Endothelial cell of umbilical vein (primary cell): ENCODE measurements around the gene HOXA10. TPM values are rescaled to one million over a fixed set of nuclear protein-coding genes. Genes with fewer than 3 reads are reported as not detected.

Experiments used
- BruUV-seq: library from RNA; stranded (reverse); fragments of 400-500 nt; replicated peaks from 2 replicates; lab custom pipeline; 2021; lab: Mats Ljungman, UMichigan
- CTCF ChIA-PET: fragments of 300-600, 350-600 bp; sonication (Branson Sonifier 250); formaldehyde crosslinking; loops from one replicate; lab custom pipeline; 2021; ENCODE audit warnings: antibody characterized with exemption, inconsistent platforms; lab: Charles Lee
- POLR2A ChIA-PET: fragments of 300-600, 350-600 bp; sonication (Branson Sonifier 250); formaldehyde crosslinking; loops from one replicate; lab custom pipeline; 2021; ENCODE audit warnings: antibody characterized with exemption, inconsistent platforms; lab: Charles Lee
- DNase-seq: peaks from one replicate; pipeline ENCODE4 v3.0.0-alpha.2; 2011; ENCODE audit warnings: low read depth, low spot score
- FAIRE-seq: peaks from 2 replicates; lab custom pipeline; 2011; peaks lifted over from hg19 to GRCh38; lab: Jason Lieb, UNC
- H2AFZ ChIP-seq: 2 replicates; pipeline ENCODE4 v1.6.0; 2012; ENCODE audit warnings: low read depth, low read length, control low read depth, inconsistent platforms
- H3K27ac ChIP-seq: 2 replicates; pipeline ENCODE4 v1.5.1; 2011; ENCODE audit warnings: low read depth, mild to moderate bottlenecking, control low read depth, low read length, moderate library complexity; ENCODE audit not compliant: insufficient read depth
- H3K27me3 ChIP-seq, 2 experiments: 2 replicates each; pipeline versions ENCODE4 v1.6.0 to v1.6.1; 2011; ENCODE audit warnings: low read length in 2 of 2, mixed read lengths in 1 of 2; ENCODE audit not compliant: control insufficient read depth in 2 of 2, insufficient read depth in 2 of 2
- H3K36me3 ChIP-seq, 2 experiments: 2 replicates in 1 of 2; 3 replicates in 1 of 2; pipeline ENCODE4 v1.5.1; 2011; ENCODE audit warnings: low read length in 2 of 2, mild to moderate bottlenecking in 1 of 2, moderate library complexity in 1 of 2; ENCODE audit not compliant: control insufficient read depth in 2 of 2, insufficient read depth in 2 of 2; ENCODE audit errors: extremely low read depth in 1 of 2
- H3K4me1 ChIP-seq: 3 replicates; pipeline ENCODE4 v1.5.1; 2011; ENCODE audit warnings: mild to moderate bottlenecking, low read length; ENCODE audit not compliant: control insufficient read depth, insufficient read depth; ENCODE audit errors: extremely low read depth
- H3K4me2 ChIP-seq: 2 replicates; pipeline ENCODE4 v1.6.1; 2011; ENCODE audit warnings: low read length, control low read depth, mixed read lengths; ENCODE audit not compliant: insufficient read depth
- H3K4me3 ChIP-seq, 3 experiments: fragments of 200-600 bp in 1 of 3; sonication (generic), shearing (Covaris generic) in 1 of 3; replicated peaks in 1 of 3; 2 replicates each; pipeline ENCODE4 v1.5.1; 2011 to 2016; ENCODE audit warnings: control low read depth in 3 of 3, low read length in 3 of 3, mild to moderate bottlenecking in 2 of 3, inconsistent platforms in 1 of 3, low read depth in 1 of 3, moderate library complexity in 1 of 3; ENCODE audit not compliant: insufficient read depth in 1 of 3
- H3K79me2 ChIP-seq: 2 replicates; pipeline ENCODE4 v1.6.0; 2012; ENCODE audit warnings: low read length, inconsistent platforms; ENCODE audit not compliant: control insufficient read depth, insufficient read depth
- H3K9ac ChIP-seq: replicated peaks from 2 replicates; pipeline ENCODE3; 2011; ENCODE audit warnings: low read length, control low read depth; ENCODE audit not compliant: insufficient read depth; ENCODE audit errors: extremely low read depth
- H3K9me1 ChIP-seq: replicated peaks from 3 replicates; pipeline ENCODE4 v1.6.0; 2011; ENCODE audit warnings: mild to moderate bottlenecking, low read length; ENCODE audit not compliant: control insufficient read depth, insufficient read depth; ENCODE audit errors: extremely low read depth
- H3K9me3 ChIP-seq: replicated peaks from 2 replicates; pipeline ENCODE4 v1.5.1; 2012; ENCODE audit warnings: low read length, inconsistent platforms; ENCODE audit not compliant: control insufficient read depth, insufficient read depth
- H4K20me1 ChIP-seq: replicated peaks from 2 replicates; pipeline ENCODE3; 2011; ENCODE audit warnings: mild to moderate bottlenecking, low read length; ENCODE audit not compliant: control insufficient read depth, insufficient read depth; ENCODE audit errors: extremely low read depth
- EZH2 ChIP-seq: IDR thresholded peaks from 2 replicates; pipeline ENCODE4 v1.6.1; 2012; ENCODE audit warnings: borderline replicate concordance, low read depth, mild to moderate bottlenecking, moderate library complexity, low read length, inconsistent platforms; ENCODE audit not compliant: severe bottlenecking
- FOS ChIP-seq: IDR thresholded peaks from 2 replicates; pipeline ENCODE4 v1.6.1; 2011; ENCODE audit warnings: mild to moderate bottlenecking, low read length, moderate library complexity, borderline replicate concordance; ENCODE audit not compliant: insufficient read depth
- JUN ChIP-seq: IDR thresholded peaks from 2 replicates; pipeline ENCODE4 v1.6.1; 2011; ENCODE audit warnings: borderline replicate concordance, low read depth; ENCODE audit not compliant: insufficient read length, insufficient read depth
- dilution Hi-C: fragments of 300-500 bp; cut with MboI; formaldehyde crosslinking; loops from one replicate; pipeline ENCODE4 v1.15.0; 2019; ENCODE audit warnings: low sequenced_read_pairs; ENCODE audit not compliant: extremely low pct_ligation_motif_present
- intact Hi-C: fragments of 100-400 bp; cut with micrococcal nuclease; formaldehyde crosslinking; loops from one replicate; pipeline ENCODE4 v1.10.0; 2022
- polyA plus RNA-seq, 4 experiments: library from polyadenylated mRNA; depleted of rRNA in 3 of 4; stranded (reverse) in 3 of 4; unstranded in 1 of 4; fragments of >200 nt; gene quantifications; 2 replicates each; pipeline versions ENCODE4 v1.2.1 to v1.2.3, GENCODE V29; 2011 to 2012; ENCODE audit warnings: missing spikeins in 1 of 4
- total RNA-seq: library from RNA; stranded (reverse); gene quantifications from 2 replicates; pipeline ENCODE4 v1.2.3, GENCODE V29; 2021
- TF ChIP-seq, protein P1 (sequence below): IDR thresholded peaks from 2 replicates; pipeline ENCODE4 v1.6.1; 2011; ENCODE audit not compliant: insufficient read depth, insufficient read length
- TF ChIP-seq, protein P2 (sequence below), 2 donors: IDR thresholded peaks; 1 replicate in 1 of 2; 2 replicates in 1 of 2; pipeline ENCODE4 v1.5.1; 2011; ENCODE audit warnings: low read length in 2 of 2, mild to moderate bottlenecking in 2 of 2, moderate library complexity in 2 of 2, control low read depth in 1 of 2, inconsistent platforms in 1 of 2, low read depth in 1 of 2; ENCODE audit not compliant: insufficient read depth in 1 of 2; ENCODE audit errors: extremely low read depth in 1 of 2

HOXA10 gene
- total and polyA plus RNA-seq, 2 donors (not counting 3 experiments of a cell fraction or from before 2014, with no cell fraction given), result 24.4 to 30.3 TPM

DNA sequence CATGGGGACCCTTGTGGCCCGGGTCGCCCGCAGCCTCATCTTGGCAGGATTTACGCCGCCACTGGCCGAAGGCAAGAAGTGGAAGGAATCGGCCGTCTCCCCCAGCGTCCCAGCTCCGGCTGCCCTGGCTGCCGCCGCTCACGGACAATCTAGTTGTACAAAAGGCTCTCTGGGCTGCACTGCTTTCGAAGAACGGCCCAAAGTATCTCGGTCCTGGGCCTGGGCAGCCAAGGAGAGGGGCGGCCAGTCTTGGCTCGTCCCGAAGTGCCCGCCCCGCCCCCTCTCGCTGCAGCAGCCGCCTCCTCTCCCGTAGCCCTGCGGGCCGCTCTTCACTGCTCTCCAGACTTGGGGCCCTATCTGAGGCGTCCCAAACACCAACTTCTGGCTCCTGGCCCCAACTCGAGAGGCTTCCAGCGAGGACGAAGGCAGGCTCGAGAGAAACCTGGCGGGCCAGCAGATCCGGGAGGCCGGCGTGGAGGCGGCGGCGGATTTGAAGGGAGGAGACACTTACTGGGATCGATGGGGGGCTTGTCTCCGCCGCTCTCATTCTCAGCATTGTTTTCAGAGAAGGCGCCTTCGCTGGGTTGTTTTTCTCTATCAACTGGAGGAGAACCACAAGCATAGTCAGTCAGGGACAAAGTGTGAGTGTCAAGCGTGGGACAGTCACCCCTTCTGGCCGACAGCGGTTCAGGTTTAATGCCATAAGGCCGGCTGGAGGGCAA, 9.6 kb downstream of the HOXA10 start:
- BruUV-seq, result no TSS peak
- H3K27me3 ChIP-seq, result no peaks in the 10 kb centered on the region
- no peaks in the 10 kb centered on the region for H3K9me1 ChIP-seq
- H3K79me2 ChIP-seq, result peaks cover 87% of the 10 kb centered on the region
- DNase-seq, result no peak
- peak overlapping the region; percentile 85 for H3K9ac ChIP-seq
- H3K36me3 ChIP-seq, result peaks cover 3 to 7% of the 10 kb centered on the region in 2 experiments
- peak; percentile 33 for FAIRE-seq
- dilution Hi-C loops (loop anchor here (10.0 to 25.0 kb wide), 3 partner anchors 310 to 977 kb away; no protein-coding TSS in a partner anchor), intact Hi-C loops (loop anchor here (1.0 to 5.0 kb wide), 7 partner anchors 10 to 1772 kb away; partner anchors contain the start of genes HOXA10 and HOXA2)
- H4K20me1 ChIP-seq, result no peaks in the 10 kb centered on the region
- ChIA-PET CTCF (interaction anchor here (0.6 to 7.4 kb wide), 3 partner anchors 12 to 794 kb away, joined by 3 to 81 read pairs (median 42); partner anchors contain the start of genes HOXA10 and HOXA3), POLR2A (interaction anchor here (1.4 kb wide), 1 partner anchor 13 kb away, joined by 7 read pairs; no protein-coding TSS in a partner anchor)
- no peak overlapping the region for H2AFZ ChIP-seq
- H3K4me2 ChIP-seq, result peak overlapping the region; percentile 91
- peak overlapping the region; percentile 91 for H3K27ac ChIP-seq
- H3K9me3 ChIP-seq, result no peaks in the 10 kb centered on the region
- no peak for TF ChIP-seq EZH2
- TF ChIP-seq JUN, result no peak
- TF ChIP-seq FOS, result no peak
- TF ChIP-seq, protein P1, sequence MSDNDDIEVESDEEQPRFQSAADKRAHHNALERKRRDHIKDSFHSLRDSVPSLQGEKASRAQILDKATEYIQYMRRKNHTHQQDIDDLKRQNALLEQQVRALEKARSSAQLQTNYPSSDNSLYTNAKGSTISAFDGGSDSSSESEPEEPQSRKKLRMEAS, result no peak
- TF ChIP-seq, protein P2, sequence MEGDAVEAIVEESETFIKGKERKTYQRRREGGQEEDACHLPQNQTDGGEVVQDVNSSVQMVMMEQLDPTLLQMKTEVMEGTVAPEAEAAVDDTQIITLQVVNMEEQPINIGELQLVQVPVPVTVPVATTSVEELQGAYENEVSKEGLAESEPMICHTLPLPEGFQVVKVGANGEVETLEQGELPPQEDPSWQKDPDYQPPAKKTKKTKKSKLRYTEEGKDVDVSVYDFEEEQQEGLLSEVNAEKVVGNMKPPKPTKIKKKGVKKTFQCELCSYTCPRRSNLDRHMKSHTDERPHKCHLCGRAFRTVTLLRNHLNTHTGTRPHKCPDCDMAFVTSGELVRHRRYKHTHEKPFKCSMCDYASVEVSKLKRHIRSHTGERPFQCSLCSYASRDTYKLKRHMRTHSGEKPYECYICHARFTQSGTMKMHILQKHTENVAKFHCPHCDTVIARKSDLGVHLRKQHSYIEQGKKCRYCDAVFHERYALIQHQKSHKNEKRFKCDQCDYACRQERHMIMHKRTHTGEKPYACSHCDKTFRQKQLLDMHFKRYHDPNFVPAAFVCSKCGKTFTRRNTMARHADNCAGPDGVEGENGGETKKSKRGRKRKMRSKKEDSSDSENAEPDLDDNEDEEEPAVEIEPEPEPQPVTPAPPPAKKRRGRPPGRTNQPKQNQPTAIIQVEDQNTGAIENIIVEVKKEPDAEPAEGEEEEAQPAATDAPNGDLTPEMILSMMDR (IDR thresholded peaks at IDR 0.05; ENCODE audit: extremely low read depth in 1 of 2, insufficient read depth in 1 of 2, low read depth in 1 of 2, low read length in 2 of 2), result peak; percentile 15 to 34
- peak overlapping the region; percentile 63 to 98 (median 88) for H3K4me3 ChIP-seq
- peaks cover 39% of the 10 kb centered on the region for H3K4me1 ChIP-seq
